Astrocyte (in vitro differentiated cells and primary cell): ENCODE data around the gene RAET1L. TPM values are rescaled to one million over a fixed set of nuclear protein-coding genes. Genes with fewer than 3 reads are reported as not detected.
A peak's percentile ranks its signal among the peaks of the same experiment; 100 is the strongest.
"Not testable (repeated sequence)": the region's sequence is repeated elsewhere in the genome, so short reads cannot be mapped to it uniquely, and the experiment has no call there.

Experiments
- DNase-seq: peaks from one replicate; pipeline ENCODE4 v3.0.0-alpha.2; 2010; ENCODE audit warnings: low read depth
- FAIRE-seq: peaks from 2 replicates; lab custom pipeline; 2011; peaks lifted over from hg19 to GRCh38; lab: Jason Lieb, UNC
- H2AFZ ChIP-seq: 2 replicates; pipeline ENCODE4 v1.6.0; 2012; ENCODE audit warnings: low read depth, low read length, inconsistent platforms
- H3K27ac ChIP-seq: 2 replicates; pipeline ENCODE4 v1.5.1; 2011; ENCODE audit warnings: low read depth, low read length, inconsistent platforms
- H3K27me3 ChIP-seq: 2 replicates; pipeline ENCODE4 v1.6.0; 2011; ENCODE audit warnings: low read length, inconsistent platforms; ENCODE audit not compliant: insufficient read depth
- H3K36me3 ChIP-seq: 2 replicates; pipeline ENCODE4 v1.5.1; 2011; ENCODE audit warnings: low read length, inconsistent platforms; ENCODE audit not compliant: insufficient read depth
- H3K4me1 ChIP-seq: 2 replicates; pipeline ENCODE4 v1.5.1; 2011; ENCODE audit warnings: low read length, inconsistent platforms; ENCODE audit not compliant: insufficient read depth
- H3K4me2 ChIP-seq: 2 replicates; pipeline ENCODE4 v1.6.0; 2012; ENCODE audit warnings: low read length, inconsistent platforms
- H3K4me3 ChIP-seq: 2 replicates; pipeline ENCODE4 v1.5.1; 2011; ENCODE audit warnings: low read depth, mild to moderate bottlenecking, low read length, inconsistent platforms; ENCODE audit not compliant: insufficient read depth
- H3K79me2 ChIP-seq: 2 replicates; pipeline ENCODE4 v1.6.0; 2012; ENCODE audit warnings: mild to moderate bottlenecking, low read length, inconsistent platforms; ENCODE audit not compliant: insufficient read depth
- H3K9ac ChIP-seq: 2 replicates; pipeline ENCODE4 v1.6.0; 2012; ENCODE audit warnings: mild to moderate bottlenecking, low read length, inconsistent platforms
- H3K9me3 ChIP-seq: 2 replicates; pipeline ENCODE4 v1.5.1; 2012; ENCODE audit warnings: low read depth, mild to moderate bottlenecking, low read length, inconsistent platforms; ENCODE audit not compliant: insufficient read depth
- H4K20me1 ChIP-seq: 2 replicates; pipeline ENCODE4 v1.6.0; 2012; ENCODE audit warnings: low read length, inconsistent platforms; ENCODE audit not compliant: insufficient read depth
- H3K27ac Mint-ChIP-seq: one replicate; pipeline ENCODE4 v1.8.0; 2021; ENCODE audit warnings: mild to moderate bottlenecking, mixed read lengths; ENCODE audit not compliant: unreplicated experiment
- H3K27me3 Mint-ChIP-seq: one replicate; pipeline ENCODE4 v1.8.0; 2021; ENCODE audit warnings: low read depth, mixed read lengths; ENCODE audit not compliant: unreplicated experiment
- H3K36me3 Mint-ChIP-seq: one replicate; pipeline ENCODE4 v1.8.0; 2021; ENCODE audit warnings: low read depth, mixed read lengths; ENCODE audit not compliant: unreplicated experiment
- H3K4me1 Mint-ChIP-seq: one replicate; pipeline ENCODE4 v1.8.0; 2021; ENCODE audit warnings: low read depth, mixed read lengths; ENCODE audit not compliant: unreplicated experiment
- H3K4me3 Mint-ChIP-seq: one replicate; pipeline ENCODE4 v1.8.0; 2021; ENCODE audit warnings: mild to moderate bottlenecking, moderate library complexity, mixed read lengths; ENCODE audit not compliant: unreplicated experiment
- H3K9me3 Mint-ChIP-seq: one replicate; pipeline ENCODE4 v1.8.0; 2021; ENCODE audit warnings: mild to moderate bottlenecking, mixed read lengths; ENCODE audit not compliant: unreplicated experiment
- CTCF ChIP-seq: IDR thresholded peaks from 2 replicates; pipeline ENCODE4 v1.5.1; 2011; ENCODE audit warnings: low read depth, mild to moderate bottlenecking, inconsistent platforms, low read length, moderate library complexity; ENCODE audit not compliant: insufficient read depth
- EZH2 ChIP-seq: IDR thresholded peaks from 2 replicates; pipeline ENCODE4 v1.6.1; 2012; ENCODE audit warnings: mild to moderate bottlenecking, low read length, inconsistent platforms; ENCODE audit not compliant: insufficient read depth
- total RNA-seq: library from RNA; stranded (reverse); gene quantifications from 2 replicates; pipeline ENCODE4 v1.2.1, GENCODE V29; 2021

Gene RAET1L
- total RNA-seq, 1 donor from 2014 or later, result not detected

- Histone ChIP-seq H3K27ac (no peak overlapping the region), H2AFZ (no peak overlapping the region), H3K4me2 (no peak overlapping the region), H3K9ac (no peak overlapping the region), H3K79me2 (no peaks in the 10 kb centered on the region), H4K20me1 (no peaks in the 10 kb centered on the region), H3K36me3 (no peaks in the 10 kb centered on the region), H3K4me3 (no peak overlapping the region), H3K27me3 (peaks cover 20% of the 10 kb centered on the region), H3K4me1 (peaks cover 4% of the 10 kb centered on the region), H3K9me3 (no peaks in the 10 kb centered on the region)
- FAIRE-seq (no peak), DNase-seq (no peak)
- H3K36me3 Mint-ChIP-seq, result peaks cover 2% of the 10 kb centered on the region
- H3K27ac Mint-ChIP-seq, result no peak overlapping the region
- no peak overlapping the region for H3K4me3 Mint-ChIP-seq
- H3K4me1 Mint-ChIP-seq, result no peaks in the 10 kb centered on the region
- peaks cover 2% of the 10 kb centered on the region for H3K9me3 Mint-ChIP-seq
- TF ChIP-seq EZH2 (no peak), CTCF (no peak)
- peaks cover 69% of the 10 kb centered on the region for H3K27me3 Mint-ChIP-seq
These were observed 1.9 kb upstream of the RAET1L start for GRCh38 chr6:150026976-150027805.

GRCh38 chr6:150024646-150025155 is 631 bp downstream of the RAET1L start:
- Histone ChIP-seq H3K4me2 (peak overlapping the region; percentile 85), H3K4me3 (no peak overlapping the region), H3K79me2 (no peaks in the 10 kb centered on the region), H3K27ac (no peak overlapping the region), H4K20me1 (no peaks in the 10 kb centered on the region), H3K4me1 (peaks cover 4% of the 10 kb centered on the region), H3K9ac (no peak overlapping the region), H2AFZ (no peak overlapping the region), H3K9me3 (no peaks in the 10 kb centered on the region), H3K27me3 (peaks cover 20% of the 10 kb centered on the region), H3K36me3 (no peaks in the 10 kb centered on the region)
- Mint-ChIP-seq H3K4me1 (no peaks in the 10 kb centered on the region), H3K27ac (peak overlapping the region; percentile 62), H3K36me3 (peaks cover 2% of the 10 kb centered on the region), H3K27me3 (peaks cover 58% of the 10 kb centered on the region), H3K9me3 (peaks cover 4% of the 10 kb centered on the region), H3K4me3 (no peak overlapping the region)
- no peak for TF ChIP-seq EZH2
- TF ChIP-seq CTCF, result no peak
- no peak for FAIRE-seq
- DNase-seq, result no peak

GRCh38 chr6:150024021-150024420 is 1.3 kb downstream of the RAET1L start:
- H3K4me2 ChIP-seq, H3K9ac ChIP-seq, H3K36me3 Mint-ChIP-seq, H3K79me2 ChIP-seq, H3K9me3 ChIP-seq, H3K4me3 Mint-ChIP-seq, H3K4me1 ChIP-seq, H4K20me1 ChIP-seq, DNase-seq, H3K36me3 ChIP-seq, H3K27ac ChIP-seq, H3K4me1 Mint-ChIP-seq, FAIRE-seq, H3K4me3 ChIP-seq, H3K27ac Mint-ChIP-seq, H3K9me3 Mint-ChIP-seq, H2AFZ ChIP-seq: not testable (repeated sequence)
- H3K27me3 ChIP-seq, result peaks cover 20% of the 10 kb centered on the region
- H3K27me3 Mint-ChIP-seq, result peaks cover 56% of the 10 kb centered on the region

GRCh38 chr6:150021870-150022269 is 3.5 kb downstream of the RAET1L start:
- H3K36me3 Mint-ChIP-seq, H4K20me1 ChIP-seq, H3K79me2 ChIP-seq, H3K27ac Mint-ChIP-seq, H3K9me3 Mint-ChIP-seq, H3K9ac ChIP-seq, DNase-seq, H3K4me1 ChIP-seq, H3K9me3 ChIP-seq, H3K27ac ChIP-seq, H2AFZ ChIP-seq, FAIRE-seq, H3K4me1 Mint-ChIP-seq, H3K4me2 ChIP-seq, H3K36me3 ChIP-seq, H3K4me3 ChIP-seq, H3K4me3 Mint-ChIP-seq: not testable (repeated sequence)
- peaks cover 54% of the 10 kb centered on the region for H3K27me3 Mint-ChIP-seq
- peaks cover 14% of the 10 kb centered on the region for H3K27me3 ChIP-seq
